NCI-H1930 (cell line): ENCODE measurements around the gene HAUS6.
A peak's percentile ranks its signal among the peaks of the same experiment; 100 is the strongest.
"Not testable (repeated sequence)": the region's sequence is repeated elsewhere in the genome, so short reads cannot be mapped to it uniquely, and the experiment has no call there.

Source experiments
- DNase-seq, 2 experiments: peaks; one replicate each; lab custom pipeline; 2025; lab: John Stamatoyannopoulos, UW

Gene HAUS6

DNA sequence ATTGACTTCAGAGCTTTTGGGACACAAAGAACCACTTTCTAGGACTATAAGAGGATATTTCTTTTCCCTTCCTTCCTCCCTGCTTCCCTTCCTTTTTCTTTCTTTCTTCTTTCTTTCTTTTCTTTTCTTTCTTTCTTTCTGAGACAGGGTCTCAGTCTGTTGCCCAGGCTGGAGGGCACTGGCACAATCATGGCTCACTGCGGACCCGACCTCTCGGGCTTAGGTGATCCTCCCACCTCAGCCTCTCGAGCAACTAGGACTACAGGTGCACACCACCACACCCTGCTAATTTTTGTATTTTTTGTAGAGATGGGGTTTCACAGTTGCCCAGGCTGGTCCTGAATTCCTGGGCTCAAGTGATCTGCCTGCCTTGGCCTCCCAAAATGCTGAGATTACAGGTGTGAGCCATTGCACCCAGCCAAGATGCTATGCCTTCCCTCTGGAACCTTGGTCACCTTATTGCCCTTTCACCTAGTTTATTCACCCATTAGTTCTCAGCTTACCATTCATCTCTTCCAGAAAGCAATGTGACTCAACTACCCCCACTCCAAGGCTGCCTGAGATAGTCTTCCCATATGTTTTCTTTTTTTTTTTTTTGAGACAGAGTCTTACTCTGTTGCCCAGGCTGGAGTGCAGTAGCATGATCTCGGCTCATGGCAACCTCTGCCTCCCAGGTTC lies 14.5 kb upstream of the HAUS6 start:
- no peak for DNase-seq

DNA sequence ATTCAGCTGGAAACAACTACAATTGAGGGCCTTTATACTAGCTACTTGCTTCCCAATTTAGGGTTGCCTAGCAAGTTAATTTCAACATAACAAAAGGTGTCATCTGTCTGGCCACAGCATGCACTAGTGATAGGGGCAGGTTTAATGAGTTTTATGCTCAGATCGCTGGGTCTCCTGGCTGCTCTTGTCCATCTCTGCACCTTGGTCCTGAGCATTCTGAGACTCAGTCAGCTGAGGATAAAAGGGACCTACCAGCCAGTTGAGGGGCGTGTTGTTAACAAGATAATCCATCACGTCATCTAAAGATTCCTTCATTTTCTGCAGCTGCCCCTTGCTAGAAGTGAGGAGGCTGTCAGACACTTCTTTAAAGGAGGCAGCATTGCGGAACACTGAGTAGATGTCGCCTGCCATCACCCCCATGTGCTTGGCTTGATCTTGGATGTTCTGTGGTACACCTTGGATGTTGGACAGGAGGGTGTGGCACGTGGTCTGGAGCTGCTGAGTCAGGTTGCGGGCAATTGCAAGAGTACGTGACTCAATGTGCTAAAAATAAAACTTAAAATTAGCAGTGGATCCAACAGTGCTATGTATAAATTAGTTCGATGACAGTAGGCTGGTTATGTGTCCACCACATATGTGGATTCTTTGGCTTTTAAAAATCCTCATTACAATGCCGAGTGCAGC lies 13.5 kb upstream of the HAUS6 start:
- no peak for DNase-seq

DNA sequence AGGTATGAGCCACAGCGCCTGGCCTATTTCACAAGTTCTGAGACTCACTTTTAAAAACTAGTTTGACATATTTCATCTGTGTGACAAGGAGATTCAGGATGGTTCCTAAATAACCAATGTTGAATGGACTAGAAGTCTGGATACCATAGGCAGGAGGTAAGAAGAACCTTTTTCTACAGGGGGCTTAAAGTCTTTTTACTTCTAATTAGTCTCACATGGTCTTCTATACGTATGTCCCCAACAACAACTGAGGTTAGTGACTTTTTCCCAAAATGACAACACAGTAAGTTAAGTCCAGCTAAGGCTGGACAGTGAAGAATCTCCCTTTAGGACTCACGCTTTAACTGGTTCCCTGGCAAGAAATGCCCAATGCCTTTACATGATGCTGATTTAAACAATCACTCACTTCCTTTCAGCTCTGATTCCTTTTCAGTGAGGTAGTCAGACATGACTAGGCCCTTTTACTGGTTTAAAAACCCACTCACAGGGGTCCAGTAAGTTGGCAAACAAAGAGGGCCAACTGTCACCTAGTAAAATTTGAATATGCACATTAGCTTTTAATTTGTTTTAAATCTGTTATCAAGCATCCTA lies 12.1 kb upstream of the HAUS6 start:
- no peak for DNase-seq

DNA sequence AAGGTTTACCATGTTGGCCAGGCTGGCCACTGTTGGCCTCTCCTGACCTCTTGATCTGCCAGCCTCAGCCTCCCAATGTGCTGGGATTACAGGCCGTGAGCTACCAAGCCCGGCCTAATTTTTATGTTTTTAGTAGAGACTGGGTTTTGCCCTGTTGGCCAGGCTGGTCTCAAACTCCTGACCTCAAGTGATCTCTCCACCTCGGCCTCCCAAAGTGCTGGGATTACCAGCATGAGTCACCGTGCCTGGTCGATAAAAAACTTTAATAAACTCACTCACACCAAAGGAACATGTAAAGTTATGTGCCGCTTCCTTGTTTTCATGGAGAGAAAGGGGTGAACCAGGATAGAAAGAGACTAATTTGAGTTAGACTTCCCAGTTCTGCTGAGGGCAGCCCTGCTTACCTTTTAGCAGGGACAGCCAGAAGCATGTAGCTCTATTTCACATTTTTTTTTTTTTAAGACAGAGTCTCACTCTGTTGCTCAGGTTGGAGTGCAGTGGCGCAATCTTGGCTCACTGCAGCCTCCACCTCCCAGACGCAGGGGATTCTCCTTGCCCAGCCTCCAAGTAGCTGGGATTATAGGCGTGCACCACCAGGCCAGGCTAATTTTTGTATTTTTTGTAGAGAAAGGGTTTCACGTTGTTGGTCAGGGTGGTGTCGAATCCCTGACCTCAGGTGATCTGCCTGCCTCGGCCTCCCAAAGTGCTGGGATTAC lies 11.4 kb upstream of the HAUS6 start:
- DNase-seq, result no peak

DNA sequence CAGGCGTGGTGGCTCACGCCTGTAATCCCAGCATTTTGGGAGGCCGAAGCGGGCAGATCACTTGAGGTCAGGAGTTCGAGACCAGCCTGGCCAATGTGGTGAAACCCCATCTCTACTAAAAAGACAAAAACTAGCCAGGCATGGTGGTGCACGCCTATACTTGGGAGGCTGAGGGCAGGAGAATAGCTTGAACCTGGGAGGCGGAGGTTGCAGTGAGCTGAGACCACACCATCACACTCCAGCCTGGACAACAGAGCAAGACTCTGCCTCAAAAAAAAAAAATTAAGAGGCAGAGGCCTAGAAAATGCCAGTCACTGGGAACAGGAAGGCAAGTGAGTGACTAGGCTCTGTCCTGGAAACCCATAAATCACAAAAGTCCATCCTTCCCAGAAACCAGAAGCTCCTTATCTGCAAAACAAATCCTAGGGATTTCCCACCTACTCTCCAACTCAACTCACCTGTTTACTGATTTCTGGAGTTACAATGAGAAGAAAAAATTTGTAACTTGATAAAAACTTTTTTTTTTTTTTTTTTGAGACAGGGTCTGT lies 10.4 kb upstream of the HAUS6 start:
- DNase-seq, result not testable (repeated sequence)

DNA sequence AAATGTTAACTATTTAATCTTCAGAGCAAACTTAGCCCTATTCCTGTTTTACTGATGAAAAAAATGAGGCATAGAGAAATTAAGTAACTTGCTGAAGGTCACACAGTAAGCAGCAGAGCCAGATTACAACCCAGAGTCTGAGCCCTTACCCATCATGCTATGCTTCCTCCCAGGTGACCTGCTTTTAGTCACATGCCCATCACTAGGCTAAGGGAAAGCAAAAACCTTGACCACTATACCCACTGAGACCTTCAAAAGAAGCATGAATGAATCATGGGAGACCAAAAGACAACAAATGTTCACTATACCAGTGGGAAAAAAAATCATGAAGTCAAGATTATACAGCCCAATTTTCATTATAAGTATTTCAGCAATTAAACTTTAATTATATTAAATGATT lies 5.3 kb upstream of the HAUS6 start:
- DNase-seq, result no peak

DNA sequence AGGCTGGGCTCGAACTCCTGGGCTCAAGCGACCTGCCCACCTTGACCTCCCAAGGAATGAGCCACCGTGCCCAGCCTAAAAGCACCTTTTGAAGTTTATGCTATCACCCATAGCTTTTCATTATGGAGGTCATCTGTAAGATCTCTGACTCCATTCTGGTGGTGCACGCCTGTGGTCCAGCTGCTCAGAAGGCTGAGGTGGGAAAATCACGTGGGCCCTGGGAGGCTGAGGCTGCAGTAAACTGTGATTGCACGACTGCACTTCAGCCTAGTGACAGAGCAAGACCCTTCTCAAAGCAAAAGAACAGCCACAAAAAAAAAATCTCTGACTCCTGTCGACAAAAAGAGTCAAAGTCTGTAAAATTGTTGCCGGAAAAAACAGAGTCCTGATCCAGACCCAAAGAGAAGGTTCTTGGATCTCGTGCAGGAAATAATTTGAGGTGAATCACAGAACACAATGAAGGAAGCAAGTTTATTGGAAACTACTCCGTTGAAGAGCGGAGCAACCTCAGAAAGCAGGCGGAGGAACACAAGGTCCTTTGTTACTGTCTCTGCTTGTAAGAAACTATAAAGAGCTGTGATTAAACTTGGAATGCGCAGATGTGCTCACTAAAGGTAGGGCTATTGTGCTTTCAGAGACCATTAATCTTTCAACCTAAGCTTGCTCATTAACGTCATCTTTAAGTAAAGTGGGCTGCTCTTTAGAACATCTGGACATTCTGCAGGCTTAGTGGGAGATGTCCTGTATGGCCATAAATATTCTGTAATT lies 2.0 kb upstream of the HAUS6 start:
- DNase-seq, result no peak

DNA sequence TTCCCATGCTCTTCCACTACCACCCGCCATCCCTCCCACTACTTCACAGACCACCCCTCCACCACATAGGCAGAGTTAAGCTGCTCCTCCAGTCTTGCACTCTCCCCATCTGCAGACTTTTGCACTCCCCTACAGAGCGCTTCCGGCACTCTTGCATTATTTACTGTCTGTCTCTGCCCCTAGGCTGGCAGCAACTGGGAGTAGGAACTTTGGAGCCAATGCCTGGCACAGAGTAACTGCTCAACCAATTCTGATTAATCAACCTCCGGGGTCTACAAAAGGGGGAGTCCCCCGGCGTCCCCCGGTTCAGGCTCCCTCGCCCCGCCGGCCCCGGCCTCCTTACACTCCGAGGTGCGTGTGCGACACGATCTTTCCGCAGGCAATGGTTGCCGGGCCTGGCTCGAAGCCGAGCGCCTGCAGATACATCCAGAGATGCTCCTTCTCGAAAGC lies 498 bp downstream of the HAUS6 start:
- no peak for DNase-seq

DNA sequence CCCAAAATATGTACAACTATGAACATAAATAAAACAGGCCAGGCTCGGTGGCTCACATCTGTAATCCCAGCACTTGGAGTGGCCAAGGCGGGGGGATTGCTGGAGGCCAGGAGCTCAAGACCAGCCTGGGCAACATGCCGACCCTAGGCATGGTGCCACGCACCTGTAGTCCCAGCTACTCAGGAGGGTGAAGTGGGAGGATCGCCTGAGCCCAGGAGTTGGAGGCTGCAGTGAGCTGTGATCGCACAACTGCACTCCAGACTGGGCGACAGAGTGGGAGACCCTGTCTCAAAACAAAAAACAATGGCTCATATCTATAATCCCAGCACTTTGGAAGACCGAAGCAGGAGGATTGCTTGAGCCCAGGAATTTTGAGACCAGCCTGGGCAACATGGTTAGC lies 1.5 kb downstream of the HAUS6 start:
- no peak for DNase-seq

DNA sequence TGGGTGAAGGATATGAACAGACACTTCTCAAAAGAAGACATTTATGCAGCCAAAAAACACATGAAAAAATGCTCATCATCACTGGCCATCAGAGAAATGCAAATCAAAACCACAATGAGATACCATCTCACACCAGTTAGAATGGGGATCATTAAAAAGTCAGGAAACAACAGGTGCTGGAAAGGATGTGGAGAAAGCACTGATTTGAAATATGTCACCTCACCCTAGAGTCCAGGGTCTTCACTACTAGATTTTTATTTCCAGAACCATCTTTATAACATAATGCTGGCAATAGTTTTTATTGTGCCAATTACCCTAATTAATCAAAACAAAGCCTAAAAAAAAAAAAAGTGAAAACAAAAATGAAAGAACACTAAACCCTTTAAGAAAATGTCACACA lies 5.3 kb downstream of the HAUS6 start:
- DNase-seq, result not testable (repeated sequence)

DNA sequence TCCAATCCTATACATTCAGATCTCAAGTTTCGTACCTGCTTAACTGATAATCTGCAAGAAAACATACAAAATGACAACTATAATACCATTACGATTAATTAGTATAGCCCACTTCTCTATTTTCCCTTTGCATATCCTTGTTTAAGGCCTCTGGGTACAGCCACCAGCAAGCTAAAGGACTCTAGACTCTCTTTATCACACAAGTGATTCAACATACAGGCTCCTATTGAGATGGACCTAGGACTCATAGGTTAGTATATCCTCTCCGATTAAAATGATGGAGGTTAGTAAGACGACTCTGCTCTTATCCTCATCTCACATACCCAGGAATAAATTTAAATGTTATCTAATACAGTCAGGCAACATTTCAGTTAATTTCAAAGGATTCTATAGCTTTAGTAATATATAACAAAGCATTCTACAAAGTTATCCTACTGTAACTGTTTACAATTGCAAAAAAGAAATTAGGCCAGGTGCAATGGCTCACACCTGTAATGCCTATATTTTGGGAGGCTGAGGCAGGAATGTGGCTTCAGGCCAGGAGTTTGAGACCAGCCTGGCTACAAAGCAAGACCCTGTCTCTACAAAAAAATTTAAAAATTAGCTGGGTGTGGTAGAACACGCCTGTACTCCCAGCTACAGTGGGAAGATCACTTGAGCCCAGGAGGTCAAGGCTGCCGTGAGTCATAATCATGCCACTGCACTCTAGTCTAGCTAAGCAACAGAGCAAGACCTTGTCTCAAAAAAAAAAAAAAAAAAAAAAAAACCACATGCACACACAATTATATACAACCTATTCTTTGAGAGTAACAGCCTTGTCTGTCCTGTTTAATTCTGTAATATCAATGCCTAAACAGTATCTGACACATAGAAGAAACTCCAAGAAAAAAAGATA lies 15.4 kb downstream of the HAUS6 start:
- no peak for DNase-seq

DNA sequence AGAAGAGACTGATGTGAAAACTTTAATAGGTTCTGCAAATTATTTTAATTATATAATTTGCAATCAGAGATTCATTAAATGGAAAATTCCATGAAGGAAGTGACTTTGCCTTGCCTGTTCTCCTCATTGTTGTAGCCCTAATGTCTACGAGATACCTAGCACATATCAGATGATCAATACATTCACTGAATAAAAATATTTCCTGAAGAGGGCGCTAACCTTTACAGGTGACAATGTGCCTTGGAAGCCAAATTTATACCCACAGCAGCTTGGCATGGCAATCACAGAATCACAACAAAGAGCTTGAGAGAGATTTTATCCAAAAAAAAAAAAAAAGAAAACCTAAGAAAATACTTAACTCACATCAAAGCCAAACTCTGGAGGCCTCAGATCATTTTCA lies 17.4 kb downstream of the HAUS6 start:
- DNase-seq, result peak in 1 of 2 experiments; percentile 5

DNA sequence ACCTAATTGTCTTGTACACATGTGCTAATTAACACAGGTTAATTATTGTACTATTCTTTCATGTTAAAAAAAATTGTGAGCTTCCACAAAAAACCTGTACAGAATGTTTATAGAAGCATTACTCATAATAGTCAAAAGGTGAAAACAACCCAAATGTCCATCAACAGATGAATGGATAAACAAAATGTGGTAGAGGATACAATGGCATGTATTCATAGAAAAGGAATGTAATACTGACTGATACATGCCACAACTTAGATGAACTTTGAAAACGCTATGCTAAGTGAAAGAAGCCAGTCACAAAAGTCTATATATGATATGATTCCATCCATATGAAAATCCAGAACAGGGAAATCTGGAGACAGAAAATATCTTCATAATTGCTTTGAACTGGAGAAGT lies 27.9 kb downstream of the HAUS6 start:
- no peak for DNase-seq

DNA sequence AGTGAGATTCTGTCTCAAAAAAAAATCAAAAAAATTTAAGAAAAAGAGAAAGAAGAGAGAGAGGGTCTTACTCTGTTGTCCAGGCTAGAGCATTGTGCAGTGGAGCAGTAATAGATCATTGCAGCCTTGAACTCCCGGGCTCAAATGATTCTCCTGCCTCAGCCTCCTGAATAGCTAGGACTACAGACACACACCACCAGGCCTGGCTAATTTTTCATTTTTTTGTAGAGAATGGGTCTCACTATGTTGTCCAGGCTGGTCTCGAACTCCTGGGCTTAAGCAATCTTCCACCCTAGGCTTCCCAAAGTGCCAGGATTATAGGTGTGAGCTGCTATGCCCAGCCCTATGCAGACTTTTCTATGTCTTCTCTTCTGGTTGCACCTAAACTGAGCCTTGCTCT lies 28.5 kb downstream of the HAUS6 start:
- no peak for DNase-seq

DNA sequence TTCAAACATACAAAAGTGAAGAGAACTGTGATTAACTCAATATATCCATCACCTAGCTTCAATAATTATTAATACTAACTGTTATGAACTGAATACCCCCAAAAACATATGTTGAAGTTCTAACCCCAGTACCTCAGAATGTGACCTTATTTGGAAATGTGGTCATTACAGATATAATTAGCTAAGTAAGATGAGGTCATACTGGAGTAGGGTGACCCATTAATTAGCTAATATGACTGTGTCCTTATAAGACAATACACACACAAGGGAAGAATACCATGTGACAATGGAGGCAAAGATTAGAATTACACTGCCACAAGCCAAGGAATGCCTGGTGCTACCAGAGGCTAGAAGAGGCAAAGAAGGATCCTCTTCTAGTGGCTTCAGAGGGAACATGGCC lies 45.7 kb downstream of the HAUS6 start:
- DNase-seq, result no peak

DNA sequence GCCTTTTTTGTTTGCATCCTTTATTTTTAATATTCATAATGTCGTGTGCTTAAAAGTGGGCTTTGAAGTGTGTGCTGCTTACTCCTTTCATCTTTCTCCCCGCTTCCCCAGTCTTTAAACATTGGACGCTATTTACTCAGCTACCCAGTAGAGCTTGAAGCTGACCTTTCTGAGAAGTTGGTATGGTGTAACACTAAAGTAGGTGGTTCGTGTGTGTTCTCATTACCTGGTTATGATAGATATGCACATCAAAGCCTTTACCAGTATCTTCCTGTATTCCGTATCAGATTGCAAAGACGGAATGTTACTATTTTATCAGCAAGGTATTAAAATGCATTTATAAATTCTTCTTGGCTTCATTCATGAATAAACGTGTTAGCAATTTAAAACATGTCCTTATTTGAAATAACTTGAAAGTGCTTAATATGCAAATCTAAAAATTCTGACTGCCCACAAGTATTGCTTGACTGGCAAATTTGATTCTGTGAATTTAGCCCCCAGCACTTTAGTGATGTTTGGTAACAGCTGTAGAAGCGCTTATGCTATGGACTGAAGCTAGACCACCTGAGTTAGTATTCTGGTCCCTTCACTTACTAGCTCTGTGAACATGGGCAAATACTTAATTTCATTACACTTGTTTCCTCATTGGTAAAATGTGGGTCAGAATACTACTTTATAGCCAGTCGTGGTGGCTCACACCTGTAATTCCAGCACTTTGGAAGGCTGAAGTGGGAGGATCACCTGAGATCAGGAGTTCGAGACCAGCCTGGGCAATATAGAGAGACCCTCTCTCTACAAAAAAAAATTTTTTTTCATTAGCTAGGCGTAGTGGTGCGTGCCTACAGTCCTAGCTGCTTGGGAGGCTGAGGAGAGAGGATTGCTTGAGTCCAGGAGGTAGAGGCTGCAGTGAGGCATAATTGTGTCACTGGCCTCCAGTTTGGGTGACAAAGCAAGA lies 51.8 kb downstream of the HAUS6 start:
- no peak for DNase-seq

DNA sequence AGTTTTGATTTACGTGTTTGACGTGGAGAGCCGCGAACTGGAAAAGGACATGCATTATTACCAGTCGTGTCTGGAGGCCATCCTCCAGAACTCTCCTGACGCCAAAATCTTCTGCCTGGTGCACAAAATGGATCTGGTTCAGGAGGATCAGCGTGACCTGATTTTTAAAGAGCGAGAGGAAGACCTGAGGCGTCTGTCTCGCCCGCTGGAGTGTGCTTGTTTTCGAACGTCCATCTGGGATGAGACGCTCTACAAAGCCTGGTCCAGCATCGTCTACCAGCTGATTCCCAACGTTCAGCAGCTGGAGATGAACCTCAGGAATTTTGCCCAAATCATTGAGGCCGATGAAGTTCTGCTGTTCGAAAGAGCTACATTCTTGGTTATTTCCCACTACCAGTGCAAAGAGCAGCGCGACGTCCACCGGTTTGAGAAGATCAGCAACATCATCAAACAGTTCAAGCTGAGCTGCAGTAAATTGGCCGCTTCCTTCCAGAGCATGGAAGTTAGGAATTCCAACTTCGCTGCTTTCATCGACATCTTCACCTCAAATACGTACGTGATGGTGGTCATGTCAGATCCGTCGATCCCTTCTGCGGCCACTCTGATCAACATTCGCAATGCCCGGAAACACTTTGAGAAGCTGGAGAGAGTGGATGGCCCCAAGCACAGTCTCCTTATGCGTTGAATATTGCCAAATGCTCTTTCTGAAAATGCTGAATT lies 52.6 kb downstream of the HAUS6 start:
- DNase-seq, result no peak

DNA sequence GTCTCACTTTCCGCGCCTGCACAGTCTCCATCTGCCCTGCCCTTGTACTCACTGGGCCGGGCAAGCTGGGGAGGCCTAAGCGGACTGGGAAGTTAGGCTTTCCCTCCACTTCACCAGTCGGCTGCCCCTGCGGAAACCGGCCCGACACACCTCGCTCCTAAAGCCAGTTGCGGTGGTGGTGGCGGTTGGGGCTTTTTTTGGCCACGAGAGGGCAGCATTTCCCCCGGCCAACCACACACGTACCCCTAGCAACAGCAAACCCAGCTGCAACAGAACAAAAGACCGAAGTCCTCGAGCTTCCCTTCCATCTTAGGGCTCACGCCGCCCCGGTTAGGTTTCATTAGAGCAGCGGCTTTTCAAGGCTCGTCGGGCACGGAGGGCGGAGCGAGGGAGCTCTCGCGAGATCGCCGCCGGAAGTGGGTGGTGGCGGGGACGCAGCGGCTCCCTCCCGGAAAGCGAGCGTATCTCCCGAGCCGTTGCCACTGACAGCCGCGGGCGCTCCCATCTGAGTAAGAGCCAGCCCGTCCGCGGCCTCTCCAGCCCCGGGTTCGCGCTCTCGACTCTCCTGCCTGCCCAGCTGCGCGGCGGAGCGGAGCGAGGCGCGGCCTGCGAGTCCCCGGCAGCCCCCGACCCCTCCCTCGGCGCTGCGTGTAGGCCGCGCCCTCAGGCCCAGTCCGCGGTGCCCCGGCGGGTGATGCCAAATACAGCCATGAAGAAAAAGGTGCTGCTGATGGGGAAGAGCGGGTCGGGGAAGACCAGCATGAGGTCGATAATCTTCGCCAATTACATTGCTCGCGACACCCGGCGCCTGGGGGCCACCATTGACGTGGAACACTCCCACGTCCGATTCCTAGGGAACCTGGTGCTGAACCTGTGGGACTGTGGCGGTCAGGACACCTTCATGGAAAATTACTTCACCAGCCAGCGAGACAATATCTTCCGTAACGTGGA lies 53.5 kb downstream of the HAUS6 start, which contains the start of gene RRAGA:
Gene RRAGA (plus strand): TSS at position 462 of the 951 bp plus-strand sequence. CDS start 233 bp downstream, at position 695.
- peak; percentile 94 to 95 for DNase-seq
